Measurements from ENCODE around the gene TXNDC11.

DNA sequence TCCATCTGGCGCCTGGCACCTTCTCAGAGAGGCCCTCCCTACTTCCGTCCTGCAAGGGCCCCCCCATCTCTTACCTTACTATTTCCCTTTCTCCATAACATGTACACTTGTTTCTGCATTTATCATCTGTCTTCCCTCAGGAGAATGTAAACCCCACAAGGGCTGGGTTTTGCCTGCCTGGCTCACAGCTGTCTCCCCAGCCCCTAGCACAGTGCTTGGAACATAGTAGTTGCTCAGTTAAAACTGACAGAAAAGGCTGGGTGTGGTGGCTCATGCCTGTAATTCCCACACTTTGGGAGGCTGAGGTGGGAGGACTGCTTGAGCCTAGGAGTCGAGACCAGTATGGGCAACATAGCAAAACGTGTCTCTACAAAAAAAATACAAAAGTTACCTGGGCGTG, 80.1 kb downstream of the TXNDC11 start:
- TF ChIP-seq EZH2phosphoT487 (IDR thresholded peaks at IDR 0.05; ENCODE audit: insufficient read depth, low read depth) (no peak), EZH2 (IDR thresholded peaks at IDR 0.05; ENCODE audit: insufficient read depth, poor library complexity, severe bottlenecking) (no peak)

Data from GM23248 (cell line).